Activated T-cell treated with anti-CD3 and anti-CD28 coated beads for 1 hour (primary cell): ENCODE results near the gene RSPH10B2.
"Not testable (repeated sequence)": the region's sequence is repeated elsewhere in the genome, so short reads cannot be mapped to it uniquely, and the experiment has no call there.

ENCODE experiments used
- DNase-seq: peaks from one replicate; pipeline ENCODE4 v3.0.0-alpha.2; 2020; ENCODE audit warnings: low read depth

Gene RSPH10B2

GRCh38 chr7:6792113-6792872 lies 38.4 kb downstream of the RSPH10B2 start:
- not testable (repeated sequence) for DNase-seq

GRCh38 chr7:6794276-6794675 lies 40.4 kb downstream of the RSPH10B2 start:
- DNase-seq = not testable (repeated sequence)

- DNase-seq = not testable (repeated sequence)
Observed at GRCh38 chr7:6797218-6797617, 43.3 kb downstream of the RSPH10B2 start.

- DNase-seq = not testable (repeated sequence)
Observed at GRCh38 chr7:6798047-6798446, 44.1 kb downstream of the RSPH10B2 start.

GRCh38 chr7:6799887-6800286 lies 46.0 kb downstream of the RSPH10B2 start:
- DNase-seq = not testable (repeated sequence)

GRCh38 chr7:6800331-6800730 lies 46.4 kb downstream of the RSPH10B2 start:
- not testable (repeated sequence) for DNase-seq

GRCh38 chr7:6807393-6807918 lies 53.6 kb downstream of the RSPH10B2 start:
- not testable (repeated sequence) for DNase-seq

GRCh38 chr7:6807959-6808358 lies 54.1 kb downstream of the RSPH10B2 start:
- DNase-seq = not testable (repeated sequence)

- DNase-seq = not testable (repeated sequence)
Observed at GRCh38 chr7:6813011-6813410, 59.1 kb downstream of the RSPH10B2 start.

GRCh38 chr7:6815470-6815869 lies 61.6 kb downstream of the RSPH10B2 start:
- DNase-seq = not testable (repeated sequence)

- DNase-seq = not testable (repeated sequence)
Observed at GRCh38 chr7:6821622-6822021, 67.7 kb downstream of the RSPH10B2 start.

- not testable (repeated sequence) for DNase-seq
Observed at GRCh38 chr7:6825236-6826125, 71.6 kb downstream of the RSPH10B2 start.

GRCh38 chr7:6826151-6826550 lies 72.2 kb downstream of the RSPH10B2 start, which contains the start of gene CCZ1B:
CCZ1B (minus strand) TSS chr7:6826275; CDS start chr7:6826197, 78 bp downstream.
- DNase-seq = peak; percentile 67

- not testable (repeated sequence) for DNase-seq
Observed at GRCh38 chr7:6827180-6827579, 73.3 kb downstream of the RSPH10B2 start.

GRCh38 chr7:6829616-6830015 lies 75.7 kb downstream of the RSPH10B2 start:
- DNase-seq = not testable (repeated sequence)

GRCh38 chr7:6830026-6830425 lies 76.1 kb downstream of the RSPH10B2 start:
- DNase-seq = not testable (repeated sequence)

- no peak for DNase-seq
Observed at GRCh38 chr7:6831018-6831725, 77.3 kb downstream of the RSPH10B2 start.

GRCh38 chr7:6833636-6834035 lies 79.7 kb downstream of the RSPH10B2 start:
- no peak for DNase-seq

- DNase-seq = not testable (repeated sequence)
Observed at GRCh38 chr7:6835521-6835920, 81.6 kb downstream of the RSPH10B2 start.

GRCh38 chr7:6837081-6837480 lies 83.2 kb downstream of the RSPH10B2 start:
- not testable (repeated sequence) for DNase-seq

GRCh38 chr7:6842278-6842921 lies 88.5 kb downstream of the RSPH10B2 start:
- DNase-seq = not testable (repeated sequence)
